Gastroesophageal sphincter (tissue), 4 donors: ENCODE results near the gene OMP. TPM values are rescaled to one million over a fixed set of nuclear protein-coding genes. Genes with fewer than 3 reads are reported as not detected.
A peak's percentile ranks its signal among the peaks of the same experiment; 100 is the strongest.

Experiments used
- ATAC-seq: fragments of 150-250 bp; one replicate; pipeline ENCODE4 v1.9.1; 2016; ENCODE audit warnings: mild to moderate bottlenecking, moderate library complexity
- H3K27ac ChIP-seq, 4 donors: fragments of 200-600 bp; sonication (generic) in 3 of 4; 1 replicate in 3 of 4; 2 replicates in 1 of 4; pipeline ENCODE4 v1.5.1; 2016 to 2019
- H3K27me3 ChIP-seq: fragments of 200-600 bp; sonication (generic); one replicate; pipeline ENCODE4 v1.5.1; 2019
- H3K36me3 ChIP-seq, 2 donors: fragments of 200-600 bp; sonication (generic); one replicate each; pipeline ENCODE4 v1.5.1; 2019; ENCODE audit warnings: control low read depth in 1 of 2
- H3K4me1 ChIP-seq, 3 donors: fragments of 200-600 bp; sonication (generic); 1 replicate in 2 of 3; 2 replicates in 1 of 3; pipeline ENCODE4 v1.5.1; 2016 to 2019; ENCODE audit warnings: control low read depth in 2 of 3
- H3K4me3 ChIP-seq, 2 donors: fragments of 200-600 bp; sonication (generic); one replicate each; pipeline ENCODE4 v1.5.1; 2019; ENCODE audit warnings: mild to moderate bottlenecking in 1 of 2, moderate library complexity in 1 of 2
- H3K9me3 ChIP-seq, 3 donors: fragments of 200-600 bp; sonication (generic); one replicate each; pipeline ENCODE4 v1.5.1; 2017 to 2019; ENCODE audit warnings: control low read depth in 2 of 3
- EP300 ChIP-seq: sonication (generic); formaldehyde crosslinking; IDR thresholded peaks from one replicate; pipeline ENCODE4 v1.6.1; 2017; ENCODE audit warnings: antibody characterized with exemption, mild to moderate bottlenecking
- POLR2A ChIP-seq, 2 donors: fragments of 450-650 bp; IDR thresholded peaks; one replicate each; pipeline ENCODE4 v1.6.1; 2017; ENCODE audit warnings: antibody characterized with exemption in 2 of 2, mild to moderate bottlenecking in 2 of 2, moderate library complexity in 1 of 2
- POLR2AphosphoS5 ChIP-seq: sonication (generic); formaldehyde crosslinking; IDR thresholded peaks from one replicate; pipeline ENCODE4 v1.6.1; 2017; ENCODE audit warnings: antibody characterized with exemption
- WGBS, 2 donors: methylation state at CpG; one replicate each; pipeline ENCODE4 v1.1.5; 2018; ENCODE audit warnings: low coverage in 1 of 2; 5-methylcytosine and 5-hydroxymethylcytosine counted together
- total RNA-seq, 4 donors: library from RNA; depleted of rRNA; stranded (reverse); fragments of >200 nt; gene quantifications; one replicate each; pipeline ENCODE4 v1.1.0, GENCODE V29; 2016
- TF ChIP-seq, protein P1 (sequence below), 4 experiments: fragments of 200-600 bp in 2 of 4; fragments of 450-650 bp in 2 of 4; sonication (generic) in 1 of 4; IDR thresholded peaks; one replicate each; pipeline ENCODE4 v1.5.1; 2017 to 2019; ENCODE audit warnings: antibody characterized with exemption in 4 of 4, mild to moderate bottlenecking in 2 of 4, moderate library complexity in 2 of 4

The OMP gene
- total RNA-seq, 4 donors from 2014 or later = not detected

DNA sequence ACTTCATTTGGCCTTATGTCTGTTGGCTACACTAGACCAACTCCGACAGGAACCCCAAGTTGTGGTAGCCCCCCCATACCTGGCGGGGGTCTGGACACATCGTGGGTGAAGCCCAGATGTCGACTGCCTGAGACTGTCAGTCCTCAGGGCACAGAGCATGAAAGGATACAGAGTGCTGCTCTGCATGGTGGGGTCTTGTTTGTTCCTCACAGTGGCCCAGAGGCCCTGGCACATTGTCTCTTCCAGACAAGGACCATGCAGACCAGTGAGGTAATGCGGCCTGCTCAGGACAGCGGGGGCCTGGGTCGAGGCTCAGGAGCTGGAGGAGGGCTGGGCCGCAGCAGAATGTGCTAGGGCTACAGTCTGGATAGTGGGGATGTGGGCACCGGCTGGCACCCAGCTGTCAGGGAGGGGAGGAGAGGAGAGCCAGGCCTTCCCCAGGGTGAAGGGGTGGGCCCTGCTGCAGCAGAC is 21.2 kb upstream of the OMP start:
- no peaks in the 10 kb centered on the region for H3K27me3 ChIP-seq
- H3K4me3 ChIP-seq = no peak overlapping the region
- WGBS, 2 donors = 20 to 100% methylated on average over 1 of the region's 9 CpGs
- ATAC-seq = no peak
- peaks cover 0 to 17% of the 10 kb centered on the region in 2 donors for H3K36me3 ChIP-seq
- H3K27ac ChIP-seq = peak overlapping the region in 1 of 4 donors; percentile 77
- no peaks in the 10 kb centered on the region for H3K9me3 ChIP-seq
- peaks cover 0 to 44% (median 18%) of the 10 kb centered on the region in 3 donors for H3K4me1 ChIP-seq
- TF ChIP-seq, protein P1, sequence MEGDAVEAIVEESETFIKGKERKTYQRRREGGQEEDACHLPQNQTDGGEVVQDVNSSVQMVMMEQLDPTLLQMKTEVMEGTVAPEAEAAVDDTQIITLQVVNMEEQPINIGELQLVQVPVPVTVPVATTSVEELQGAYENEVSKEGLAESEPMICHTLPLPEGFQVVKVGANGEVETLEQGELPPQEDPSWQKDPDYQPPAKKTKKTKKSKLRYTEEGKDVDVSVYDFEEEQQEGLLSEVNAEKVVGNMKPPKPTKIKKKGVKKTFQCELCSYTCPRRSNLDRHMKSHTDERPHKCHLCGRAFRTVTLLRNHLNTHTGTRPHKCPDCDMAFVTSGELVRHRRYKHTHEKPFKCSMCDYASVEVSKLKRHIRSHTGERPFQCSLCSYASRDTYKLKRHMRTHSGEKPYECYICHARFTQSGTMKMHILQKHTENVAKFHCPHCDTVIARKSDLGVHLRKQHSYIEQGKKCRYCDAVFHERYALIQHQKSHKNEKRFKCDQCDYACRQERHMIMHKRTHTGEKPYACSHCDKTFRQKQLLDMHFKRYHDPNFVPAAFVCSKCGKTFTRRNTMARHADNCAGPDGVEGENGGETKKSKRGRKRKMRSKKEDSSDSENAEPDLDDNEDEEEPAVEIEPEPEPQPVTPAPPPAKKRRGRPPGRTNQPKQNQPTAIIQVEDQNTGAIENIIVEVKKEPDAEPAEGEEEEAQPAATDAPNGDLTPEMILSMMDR (IDR thresholded peaks at IDR 0.05) = no peak
- TF ChIP-seq POLR2A (IDR thresholded peaks at IDR 0.05) (no peak), POLR2AphosphoS5 (no peak), EP300 (no peak)

DNA sequence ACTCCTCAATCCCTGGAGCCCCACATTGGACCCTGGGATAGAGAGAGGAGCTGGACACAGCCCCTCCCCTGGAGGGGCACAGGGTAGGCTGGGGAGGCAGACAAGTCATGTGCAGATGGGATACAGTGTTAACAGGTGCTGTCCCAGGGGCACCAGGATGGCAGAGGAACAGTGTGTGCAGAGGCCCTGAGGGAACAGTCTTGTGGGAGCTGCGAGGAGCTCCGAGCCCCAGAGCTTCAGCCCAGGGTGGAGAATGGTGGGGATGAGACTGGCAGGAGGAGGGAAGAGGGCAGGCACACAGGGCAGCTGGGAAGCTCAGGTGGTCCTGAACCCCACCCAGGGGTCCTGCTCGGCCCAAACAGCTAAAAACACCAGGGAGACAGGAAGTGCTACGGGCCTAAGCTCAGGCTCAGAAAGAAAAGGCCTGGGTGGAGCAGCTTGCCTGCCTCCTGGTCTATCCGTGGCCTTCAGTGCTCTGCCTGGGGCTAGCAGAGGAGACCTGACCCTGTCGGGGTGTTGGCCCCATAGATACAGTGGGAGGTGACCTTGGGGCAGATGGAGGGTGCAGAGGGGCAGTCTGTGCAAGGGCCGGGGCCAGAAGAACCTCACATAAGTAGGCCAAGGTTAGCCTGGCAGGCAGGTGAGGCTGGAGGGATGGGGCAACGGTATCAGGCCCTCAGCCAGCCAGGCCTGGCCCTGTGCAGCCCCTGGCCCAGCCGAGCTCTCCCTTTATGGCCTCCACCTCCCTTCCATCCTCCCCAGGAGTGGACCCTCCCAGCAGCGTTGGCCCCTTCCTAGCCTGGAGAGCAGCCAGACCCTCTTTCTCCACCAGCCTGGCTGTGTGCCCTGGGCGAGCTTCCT is 20.4 kb upstream of the OMP start:
- Histone ChIP-seq H3K4me1 (peaks cover 0 to 50% (median 18%) of the 10 kb centered on the region in 3 donors), H3K36me3 (peaks cover 0 to 17% of the 10 kb centered on the region in 2 donors), H3K4me3 (no peak overlapping the region), H3K9me3 (no peaks in the 10 kb centered on the region), H3K27me3 (no peaks in the 10 kb centered on the region), H3K27ac (peak overlapping the region in 3 of 4 donors; percentile 67 to 77 (median 74))
- ATAC-seq = peak; percentile 20
- TF ChIP-seq EP300 (no peak), POLR2AphosphoS5 (no peak), POLR2A (IDR thresholded peaks at IDR 0.05) (no peak)
- TF ChIP-seq, protein P1 (IDR thresholded peaks at IDR 0.05) = no peak
- 33 to 81% methylated on average over 3 of the region's 11 CpGs for WGBS, 2 donors

DNA sequence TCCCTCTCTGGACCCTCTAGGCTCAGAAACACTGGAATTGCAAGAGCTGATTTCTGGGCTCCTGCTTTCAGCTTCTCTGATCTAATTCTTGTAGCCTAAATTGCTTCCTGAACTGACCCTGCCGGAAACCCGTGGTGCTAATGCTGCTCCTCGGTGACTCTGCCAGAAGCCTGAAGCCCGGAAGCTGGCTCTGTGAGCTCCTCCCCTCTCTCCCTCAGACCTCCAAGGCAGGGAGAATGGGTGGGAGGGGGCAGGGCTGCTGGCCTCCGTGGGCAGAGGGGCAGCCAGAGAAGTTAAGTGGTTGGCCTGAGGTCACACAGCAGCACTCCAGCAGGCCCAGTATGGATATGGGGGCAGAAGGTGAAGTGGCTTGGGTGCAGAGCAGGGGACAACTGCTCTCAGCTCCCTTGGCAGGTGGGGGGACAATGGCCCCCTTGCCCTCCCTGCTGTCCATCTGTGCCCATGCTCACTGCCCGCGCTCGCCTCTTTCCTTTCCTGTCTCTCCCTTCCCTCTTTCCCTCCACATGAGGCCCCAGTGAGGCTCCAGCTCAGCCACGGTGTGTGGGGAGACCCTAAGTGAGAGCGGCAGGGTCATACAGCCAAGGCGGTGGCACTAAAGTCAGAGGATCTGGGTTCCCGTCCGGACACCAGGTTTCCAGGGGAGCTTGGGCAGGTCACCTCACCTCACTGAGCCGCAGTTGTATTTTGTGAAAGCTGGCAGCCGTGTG is 19.6 kb upstream of the OMP start:
- ATAC-seq = peak; percentile 79
- Histone ChIP-seq H3K9me3 (no peaks in the 10 kb centered on the region), H3K4me3 (no peak overlapping the region), H3K27ac (peak overlapping the region in 3 of 4 donors; percentile 67 to 77 (median 74)), H3K36me3 (peaks cover 0 to 17% of the 10 kb centered on the region in 2 donors), H3K27me3 (no peaks in the 10 kb centered on the region), H3K4me1 (peaks cover 0 to 50% (median 18%) of the 10 kb centered on the region in 3 donors)
- 70% methylated on average over 2 of the region's 15 CpGs; no CpG with 5 or more reads in 1 of the 2 donors for WGBS, 2 donors
- TF ChIP-seq EP300 = no peak
- no peak for TF ChIP-seq POLR2AphosphoS5
- TF ChIP-seq POLR2A (IDR thresholded peaks at IDR 0.05) = no peak
- TF ChIP-seq, protein P1 (IDR thresholded peaks at IDR 0.05) = no peak

DNA sequence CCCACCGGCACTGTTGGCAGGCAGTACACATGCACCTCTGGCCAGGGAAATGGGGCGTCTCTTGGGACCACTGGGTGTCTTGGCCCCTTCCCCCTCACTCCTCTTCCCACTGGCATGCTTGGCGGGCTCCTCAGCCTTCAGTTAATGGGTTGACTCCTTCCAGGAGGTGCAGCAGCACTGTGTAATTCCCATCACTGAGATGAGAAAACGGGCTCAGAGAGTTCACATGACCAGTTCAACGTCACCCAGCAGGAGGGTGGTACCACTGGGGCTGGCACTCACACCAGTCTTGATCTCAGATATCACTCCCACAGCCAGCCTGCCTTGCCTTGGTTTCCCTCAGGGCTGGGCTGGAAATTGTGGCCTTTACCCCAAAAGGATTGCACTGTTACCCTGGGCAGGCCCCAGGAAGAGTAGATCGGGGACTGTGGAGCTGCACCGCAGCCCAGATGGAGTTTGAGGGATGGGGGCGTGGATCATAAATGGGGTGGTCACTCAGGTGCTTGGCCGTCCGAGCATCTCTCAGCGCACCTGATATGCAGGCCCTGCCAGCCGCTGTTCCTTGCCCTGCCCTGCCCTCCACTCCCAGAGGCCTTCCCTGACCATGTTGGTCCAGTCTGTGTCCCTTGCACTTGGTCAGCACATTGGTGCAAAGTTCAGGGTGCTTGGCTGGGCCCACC is 18.9 kb upstream of the OMP start:
- Histone ChIP-seq H3K4me3 (no peak overlapping the region), H3K27ac (peak overlapping the region in 3 of 4 donors; percentile 67 to 77 (median 74)), H3K4me1 (peaks cover 0 to 50% (median 18%) of the 10 kb centered on the region in 3 donors), H3K27me3 (no peaks in the 10 kb centered on the region), H3K9me3 (no peaks in the 10 kb centered on the region), H3K36me3 (peaks cover 0 to 17% of the 10 kb centered on the region in 2 donors)
- no peak for ATAC-seq
- TF ChIP-seq POLR2A (IDR thresholded peaks at IDR 0.05) (no peak), POLR2AphosphoS5 (no peak), EP300 (no peak)
- TF ChIP-seq, protein P1 (IDR thresholded peaks at IDR 0.05) = no peak
- WGBS, 2 donors = no CpG with 5 or more reads among the region's 12 CpGs
